RKO (cell line): Measurements from ENCODE around the gene ATP10A.

ENCODE experiments used
- DNase-seq: peaks from one replicate; pipeline ENCODE4 v3.0.0-alpha.2; 2016; ENCODE audit warnings: low spot score

The ATP10A gene

GRCh38 chr15:25677719-25678499 is 185.2 kb downstream of the ATP10A start:
- DNase-seq: no peak

DNA sequence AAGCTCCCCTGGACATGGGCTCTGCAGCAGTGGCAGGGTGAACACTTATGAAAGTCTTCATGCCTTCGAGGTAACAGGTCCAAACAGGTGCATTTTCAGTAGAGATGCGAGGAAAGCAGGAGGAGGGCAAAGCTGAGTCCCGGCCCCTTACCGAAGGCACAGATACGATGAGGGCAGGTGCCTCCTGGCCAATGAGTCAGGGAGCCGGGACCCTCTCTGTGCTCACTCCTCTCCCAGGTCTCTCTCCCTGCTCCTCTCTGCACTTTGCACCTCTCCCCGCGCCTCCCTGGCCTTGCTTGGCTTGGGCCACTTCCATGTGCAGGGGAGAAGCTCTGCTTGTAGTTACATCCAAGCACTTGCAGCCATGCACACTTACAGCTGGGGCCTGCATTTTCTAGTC is 187.1 kb downstream of the ATP10A start:
- DNase-seq: no peak

- no peak for DNase-seq
Observed at GRCh38 chr15:25675396-25675795, 187.7 kb downstream of the ATP10A start.

- DNase-seq: no peak
Observed at GRCh38 chr15:25674913-25675312, 188.2 kb downstream of the ATP10A start.

DNA sequence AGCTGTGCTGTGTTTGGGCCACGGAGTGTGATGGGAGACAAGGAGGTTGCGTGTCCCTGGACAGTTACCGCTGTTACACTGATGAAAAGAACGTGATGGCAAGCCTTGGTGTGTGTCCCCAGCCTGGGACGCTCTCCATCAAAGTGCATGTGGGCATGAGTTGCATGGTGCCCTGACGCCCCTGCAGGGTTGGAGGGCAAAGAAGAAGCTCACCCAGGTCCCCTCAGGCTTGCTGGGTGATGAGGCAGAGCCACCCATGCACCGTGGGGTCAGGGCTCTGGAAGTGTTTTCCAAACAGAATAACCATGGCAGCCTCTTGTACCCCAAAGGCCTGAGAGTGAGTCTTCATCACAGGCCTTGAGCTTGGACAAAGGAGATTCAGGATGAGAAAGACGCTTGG is 189.2 kb downstream of the ATP10A start:
- no peak for DNase-seq

DNA sequence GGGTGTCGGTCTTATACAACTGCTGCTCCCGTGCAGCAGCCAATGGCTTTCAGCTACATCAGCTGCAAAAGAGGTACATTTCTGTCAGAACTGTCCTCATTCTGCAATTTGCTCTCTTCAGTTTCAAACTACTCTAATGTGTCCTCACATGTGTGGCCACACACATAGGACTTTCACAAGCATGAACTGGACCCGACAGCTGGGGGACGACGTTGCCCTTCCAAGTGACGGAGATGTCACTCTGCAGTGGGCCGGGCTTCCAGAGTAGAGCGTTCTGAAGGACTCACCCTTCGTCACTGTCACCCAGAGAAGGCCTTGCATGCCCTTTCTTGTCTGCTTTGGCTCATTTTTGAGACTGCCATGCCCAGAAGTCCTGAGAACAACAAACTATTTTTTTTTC is 189.8 kb downstream of the ATP10A start:
- DNase-seq: no peak

GRCh38 chr15:25671132-25671531 is 192.0 kb downstream of the ATP10A start:
- no peak for DNase-seq

DNA sequence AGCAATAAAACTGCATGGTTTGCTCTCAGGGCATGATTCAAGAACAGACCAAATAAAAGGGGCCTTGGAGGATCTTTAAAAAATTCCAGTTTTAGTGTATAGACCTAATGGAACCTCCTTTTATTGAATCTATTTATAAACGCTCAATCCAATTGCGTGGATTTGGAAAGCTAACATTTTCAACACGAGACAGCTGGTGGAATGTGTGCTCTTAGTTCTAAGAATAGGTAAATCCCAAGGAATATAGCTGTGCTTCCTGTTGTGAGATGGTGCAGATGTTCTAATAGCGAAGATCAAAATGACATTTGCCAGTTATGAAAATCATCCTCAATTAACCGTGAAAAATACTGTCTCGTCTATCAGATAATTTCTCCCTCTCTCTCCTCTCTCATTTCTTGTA is 192.5 kb downstream of the ATP10A start:
- DNase-seq: no peak

DNA sequence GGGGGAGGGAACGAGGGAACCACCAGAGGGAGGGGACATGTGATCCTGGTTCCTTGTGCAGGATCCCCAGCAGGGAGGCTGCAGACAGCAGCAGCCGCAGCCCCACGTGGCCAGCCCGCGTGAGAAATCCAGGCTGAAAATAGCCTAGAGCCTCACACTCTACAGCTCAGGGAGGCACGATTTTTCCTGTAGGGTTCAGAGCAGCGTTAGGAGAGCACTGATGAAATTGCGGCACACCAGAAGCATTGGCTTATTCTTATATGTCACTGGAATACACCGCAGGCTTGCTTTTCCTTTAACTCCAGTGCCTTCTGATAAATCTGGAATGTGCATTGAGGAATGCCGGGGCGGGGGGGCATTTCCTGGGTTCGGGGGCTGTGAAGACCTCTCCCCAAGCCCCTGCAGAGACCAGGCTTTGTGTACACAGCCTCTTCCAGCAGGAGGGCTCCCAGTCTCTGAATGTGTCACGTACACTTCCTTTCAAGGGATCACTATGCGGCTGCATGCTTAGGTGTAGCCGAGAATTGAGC is 193.0 kb downstream of the ATP10A start:
- DNase-seq: no peak

DNA sequence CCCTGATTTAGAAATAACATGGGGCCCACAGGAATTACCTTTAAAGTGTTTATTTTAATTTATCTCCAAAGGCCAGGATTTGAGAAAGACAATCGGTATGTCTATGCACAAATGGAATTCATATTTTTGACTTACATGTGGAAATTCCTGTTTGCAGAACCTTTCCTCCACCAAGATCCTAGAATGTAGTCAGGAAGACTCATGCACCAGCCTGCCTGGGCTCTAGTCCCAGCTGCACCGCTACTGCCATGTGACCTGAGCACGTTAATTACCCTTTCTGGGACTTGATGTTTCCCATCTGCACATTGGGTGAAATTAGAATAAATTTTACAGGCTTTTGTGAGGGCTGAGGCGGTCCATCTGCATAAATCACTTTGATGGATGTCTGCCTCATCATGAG is 194.2 kb downstream of the ATP10A start:
- no peak for DNase-seq

- no peak for DNase-seq
Observed at GRCh38 chr15:25668236-25668795, 194.8 kb downstream of the ATP10A start.

DNA sequence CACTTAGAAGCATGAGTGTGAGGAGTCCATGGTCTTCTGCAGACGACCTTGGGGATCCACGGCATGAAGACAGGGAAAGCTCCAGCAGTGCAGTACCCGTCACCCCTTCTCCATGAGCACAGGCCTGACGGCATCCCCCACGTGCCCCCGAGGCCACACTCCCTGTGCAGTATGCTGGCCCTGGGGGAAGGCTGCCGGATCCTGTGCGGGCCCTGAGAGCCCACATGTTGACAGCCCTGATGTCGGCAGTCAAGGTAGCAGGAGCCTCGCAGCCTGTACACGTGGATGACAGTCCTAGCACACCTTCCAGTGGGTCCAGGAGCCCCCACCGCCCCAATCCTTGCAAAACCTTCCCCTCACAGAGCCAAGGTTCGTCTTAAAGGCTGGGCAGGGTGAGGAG is 195.3 kb downstream of the ATP10A start:
- DNase-seq: no peak

GRCh38 chr15:25665913-25666312 is 197.2 kb downstream of the ATP10A start:
- DNase-seq: no peak

GRCh38 chr15:25664761-25665160 is 198.4 kb downstream of the ATP10A start:
- no peak for DNase-seq

DNA sequence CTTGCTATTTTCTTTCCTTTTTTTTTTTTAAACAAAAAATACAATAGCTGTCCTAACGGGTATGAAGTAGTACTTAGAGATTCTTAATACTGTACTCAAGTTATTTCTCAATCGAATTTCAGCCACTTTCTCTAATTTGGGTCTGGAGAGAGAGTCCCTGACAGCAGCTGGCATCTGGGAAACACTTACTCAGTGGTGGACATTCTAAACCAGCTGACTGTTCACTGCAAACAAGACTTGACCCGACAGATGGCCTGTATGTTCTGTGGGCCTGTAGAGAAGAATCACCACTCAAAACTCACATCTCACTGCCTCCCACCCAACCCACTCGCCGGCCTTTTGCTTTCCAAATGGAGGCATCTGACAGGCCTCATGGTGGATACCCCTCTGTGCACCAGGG is 199.6 kb downstream of the ATP10A start:
- DNase-seq: no peak

GRCh38 chr15:25661898-25662297 is 201.2 kb downstream of the ATP10A start:
- no peak for DNase-seq

DNA sequence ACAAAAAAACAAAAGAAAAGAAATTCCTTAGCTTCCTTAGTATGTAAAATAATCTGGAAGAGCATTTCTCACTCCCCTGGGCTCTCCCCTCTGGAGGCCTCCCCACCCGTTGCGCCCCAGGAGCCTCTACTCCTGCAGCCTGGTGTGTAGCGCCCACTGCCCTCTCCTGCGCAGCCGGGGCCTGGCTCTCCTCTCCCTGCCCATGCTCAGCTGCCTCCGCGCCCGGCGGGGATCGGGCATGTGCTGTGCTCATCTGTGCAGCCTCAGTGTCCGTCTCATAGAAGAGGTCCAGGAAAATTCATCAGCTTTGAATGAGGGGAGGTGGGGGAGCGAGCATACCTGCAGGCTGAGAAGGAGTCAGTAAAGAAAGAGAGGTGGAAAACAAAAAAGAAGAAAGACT is 203.9 kb downstream of the ATP10A start:
- no peak for DNase-seq

DNA sequence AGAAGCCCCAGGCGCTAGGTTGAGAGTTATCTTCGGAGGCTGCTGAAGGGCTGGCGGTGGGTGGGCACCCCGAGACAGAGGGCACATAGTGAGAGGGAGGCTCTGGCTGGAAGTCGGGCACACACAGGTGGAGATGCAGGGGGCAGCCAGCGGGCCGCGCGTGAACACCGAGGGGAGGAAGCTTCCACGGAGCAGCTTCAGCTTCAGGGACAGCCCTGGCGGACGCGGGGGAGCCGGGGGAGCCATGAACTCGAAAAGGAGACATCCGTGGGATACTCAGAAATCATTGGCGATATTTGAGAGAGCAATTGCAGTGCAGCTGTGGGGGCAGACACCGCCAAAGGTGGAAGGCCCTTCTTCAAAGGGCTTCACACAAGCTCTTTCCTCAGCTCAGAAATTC is 204.6 kb downstream of the ATP10A start:
- DNase-seq: no peak

- no peak for DNase-seq
Observed at GRCh38 chr15:25655207-25655948, 207.7 kb downstream of the ATP10A start.

DNA sequence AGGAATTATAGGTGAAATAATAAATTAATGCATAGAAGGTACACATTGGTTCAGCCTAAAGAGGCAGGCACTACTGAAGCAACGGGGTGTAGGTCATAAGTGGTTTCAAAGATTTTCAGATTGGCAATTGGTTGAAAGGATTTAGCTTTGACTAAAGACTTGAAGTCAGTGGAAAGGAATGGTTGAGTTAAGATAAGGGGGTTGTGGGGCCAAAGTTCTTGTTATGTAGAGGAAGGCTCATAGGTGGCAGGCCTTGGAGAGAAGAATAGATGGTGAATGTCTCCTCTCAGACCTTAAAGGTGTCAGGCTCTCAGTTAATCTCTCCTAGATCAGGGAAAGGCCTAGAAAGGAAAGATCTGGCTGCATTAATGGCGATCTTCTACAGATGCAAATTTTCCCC is 209.8 kb downstream of the ATP10A start:
- DNase-seq: no peak

DNA sequence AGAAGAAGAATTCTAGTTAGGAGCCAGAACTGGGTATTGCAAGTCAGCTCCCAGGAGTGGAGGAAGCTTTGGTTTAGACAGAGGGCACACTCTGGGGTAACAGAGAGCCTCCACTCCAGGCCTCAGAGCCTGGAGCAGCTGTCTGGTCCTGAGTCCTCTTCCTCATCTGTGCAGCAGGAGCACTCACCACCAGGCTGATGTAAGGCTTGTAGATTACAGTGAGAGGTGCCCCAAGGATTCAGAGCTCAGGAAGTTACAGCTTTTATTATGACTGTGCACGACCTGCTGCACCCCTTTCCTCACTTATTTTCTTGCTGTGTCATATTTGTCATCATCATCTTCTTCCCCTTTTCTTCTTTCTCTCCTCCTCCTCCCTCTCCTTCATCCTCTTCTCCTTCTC is 210.4 kb downstream of the ATP10A start:
- no peak for DNase-seq

DNA sequence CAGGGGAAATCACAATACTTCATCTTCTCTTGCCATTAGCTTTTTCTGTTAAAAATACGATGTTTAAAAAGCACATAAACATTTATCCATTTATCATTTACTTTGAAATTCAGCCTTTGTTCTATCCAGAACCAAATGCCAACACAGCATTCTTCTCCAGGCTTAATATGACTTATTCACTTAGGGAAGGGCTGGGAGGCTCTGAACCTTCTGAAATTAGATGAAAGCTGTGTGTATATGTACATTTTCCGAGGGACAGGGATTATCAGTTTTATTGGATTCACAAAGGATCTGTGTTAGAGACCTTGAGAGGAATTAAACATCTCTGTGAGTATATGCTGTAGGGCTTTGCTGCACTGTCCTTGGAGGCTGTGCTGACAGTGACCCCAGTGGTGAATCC is 213.7 kb downstream of the ATP10A start:
- DNase-seq: no peak

DNA sequence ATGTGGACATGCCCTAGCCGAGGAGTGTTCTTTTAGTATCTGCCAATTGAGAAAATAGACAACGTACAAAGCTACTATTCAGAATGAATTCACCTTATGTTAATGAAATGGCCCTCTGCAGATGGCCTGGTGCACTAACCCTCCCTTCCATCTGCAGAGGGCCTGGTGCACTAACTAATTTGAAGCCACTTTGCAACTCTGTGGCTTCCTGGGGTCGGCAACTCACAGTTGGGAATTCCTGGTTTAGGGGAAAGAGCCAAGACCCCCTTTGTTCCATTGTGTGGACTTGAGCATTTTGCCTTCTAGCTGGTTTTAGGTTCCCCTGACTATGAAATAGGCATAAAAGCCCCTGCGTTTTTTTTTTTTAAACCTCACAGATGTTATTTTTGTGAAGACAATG is 220.0 kb downstream of the ATP10A start:
- no peak for DNase-seq
